Ishikawa (cell line): Measurements from ENCODE around the gene NMNAT3.

Experiments used
- CEBPB ChIP-seq: IDR thresholded peaks from 2 replicates; pipeline ENCODE4 v1.6.1; 2012
- CREB1 ChIP-seq: IDR thresholded peaks from 2 replicates; pipeline ENCODE4 v1.6.1; 2012; ENCODE audit warnings: low read depth
- EGR1 ChIP-seq: IDR thresholded peaks from 2 replicates; pipeline ENCODE4 v1.6.1; 2012
- EP300 ChIP-seq: IDR thresholded peaks from 2 replicates; pipeline ENCODE4 v1.6.1; 2012; ENCODE audit warnings: borderline replicate concordance
- FOXM1 ChIP-seq: IDR thresholded peaks from 2 replicates; pipeline ENCODE4 v1.6.1; 2012; ENCODE audit warnings: low read depth, borderline replicate concordance
- MAX ChIP-seq: IDR thresholded peaks from 2 replicates; pipeline ENCODE4 v1.6.1; 2012
- NFIC ChIP-seq: IDR thresholded peaks from 2 replicates; pipeline ENCODE4 v1.6.1; 2012
- RAD21 ChIP-seq: IDR thresholded peaks from 2 replicates; pipeline ENCODE4 v1.6.1; 2012; ENCODE audit warnings: low read depth
- REST ChIP-seq: IDR thresholded peaks from 2 replicates; pipeline ENCODE4 v1.6.1; 2012; ENCODE audit warnings: low read depth, mild to moderate bottlenecking
- TAF1 ChIP-seq: IDR thresholded peaks from 2 replicates; pipeline ENCODE4 v1.6.1; 2012; ENCODE audit warnings: low read depth, mild to moderate bottlenecking
- TCF12 ChIP-seq: IDR thresholded peaks from 2 replicates; pipeline ENCODE4 v1.6.1; 2012; ENCODE audit warnings: low read depth
- TEAD4 ChIP-seq: IDR thresholded peaks from 2 replicates; pipeline ENCODE4 v1.6.1; 2012
- USF1 ChIP-seq: IDR thresholded peaks from 2 replicates; pipeline ENCODE4 v1.6.1; 2012
- YY1 ChIP-seq: IDR thresholded peaks from 2 replicates; pipeline ENCODE4 v1.6.1; 2012; ENCODE audit warnings: low read depth
- ZBTB7A ChIP-seq: IDR thresholded peaks from 2 replicates; pipeline ENCODE4 v1.6.1; 2012; ENCODE audit warnings: low read depth

NMNAT3 gene

DNA sequence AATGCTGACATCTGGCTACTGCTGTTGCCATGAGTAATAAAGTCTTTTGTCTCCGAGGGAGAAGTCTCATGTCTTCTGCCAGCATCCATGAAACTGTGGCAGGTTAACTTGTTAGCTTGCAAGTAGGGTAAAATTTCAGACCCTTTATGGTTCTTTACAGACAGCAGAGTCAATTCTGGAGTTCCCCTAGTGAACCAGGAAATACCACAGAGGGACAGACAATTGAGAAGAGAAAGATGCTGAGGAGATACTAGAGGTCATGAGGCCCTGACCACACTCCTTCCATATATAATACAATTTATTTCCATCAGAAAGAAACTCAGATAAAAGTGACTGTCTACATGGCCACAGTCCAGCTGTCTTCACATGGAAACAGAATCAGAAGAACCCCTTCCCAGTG lies 38.1 kb downstream of the NMNAT3 start:
- TF ChIP-seq MAX, result no peak
- no peak for TF ChIP-seq REST
- TF ChIP-seq NFIC, result no peak
- TF ChIP-seq TEAD4, result no peak
- no peak for TF ChIP-seq TCF12
- TF ChIP-seq EP300, result no peak
- no peak for TF ChIP-seq CEBPB
- TF ChIP-seq CREB1, result no peak
- no peak for TF ChIP-seq EGR1
- no peak for TF ChIP-seq USF1
- TF ChIP-seq YY1, result no peak
- no peak for TF ChIP-seq TAF1
- TF ChIP-seq ZBTB7A, result no peak
- no peak for TF ChIP-seq RAD21
- no peak for TF ChIP-seq FOXM1

DNA sequence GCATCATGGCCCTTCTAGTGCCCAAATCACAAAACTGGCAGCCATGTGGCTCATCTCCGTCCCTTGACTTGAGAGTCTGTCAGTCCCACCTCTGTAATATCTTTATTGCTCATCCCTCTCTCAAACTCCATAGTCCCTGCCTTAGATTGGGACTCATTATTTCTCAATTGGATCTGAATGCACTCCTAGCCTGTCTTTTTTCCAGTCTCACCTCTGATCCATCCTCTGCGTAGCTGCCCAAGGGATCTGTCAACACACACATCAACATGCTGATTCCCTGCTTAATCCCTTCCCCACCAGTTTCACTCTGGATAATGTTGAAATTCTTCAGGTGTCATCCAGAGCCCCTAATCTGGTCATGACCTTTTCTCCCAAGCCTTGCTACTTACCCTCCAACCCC lies 39.3 kb downstream of the NMNAT3 start:
- TF ChIP-seq TCF12, result no peak
- TF ChIP-seq CEBPB, result no peak
- TF ChIP-seq USF1, result no peak
- TF ChIP-seq EGR1, result no peak
- no peak for TF ChIP-seq YY1

- TF ChIP-seq TAF1 (no peak), YY1 (no peak), ZBTB7A (no peak), EGR1 (no peak), RAD21 (no peak), EP300 (no peak)
These were observed 41.3 kb downstream of the NMNAT3 start for GRCh38 chr3:139636511-139636910.

DNA sequence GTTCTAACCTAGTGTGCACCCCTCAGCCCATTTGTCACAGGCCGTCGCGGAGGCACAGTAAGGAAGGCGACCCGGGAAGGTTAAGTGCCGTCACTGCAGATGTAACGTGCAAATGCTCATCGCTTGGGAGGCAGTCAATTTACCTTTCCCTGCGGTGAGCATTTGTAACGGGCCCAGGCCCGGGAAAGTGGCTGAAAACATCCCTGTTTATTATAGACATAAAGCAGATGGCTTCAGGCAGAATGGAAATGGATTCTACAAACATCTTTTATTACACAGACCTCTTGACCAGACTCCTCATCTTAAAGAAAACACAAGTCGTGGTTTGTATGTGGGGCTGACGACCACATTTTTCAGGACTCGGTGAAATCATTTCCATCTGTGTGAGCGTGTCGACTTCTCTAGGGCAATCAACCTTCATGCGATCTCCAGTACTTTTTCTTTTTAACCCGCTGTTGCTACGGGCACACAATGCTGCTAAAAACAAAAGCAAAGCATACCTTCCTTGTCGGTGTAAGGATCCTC lies 43.6 kb downstream of the NMNAT3 start:
- TF ChIP-seq CREB1 (no peak), YY1 (no peak), EGR1 (no peak), REST (no peak), TCF12 (no peak), EP300 (no peak), TEAD4 (no peak), RAD21 (no peak), CEBPB (no peak), TAF1 (no peak), MAX (no peak), NFIC (no peak), USF1 (no peak)

- TF ChIP-seq NFIC, result no peak
- no peak for TF ChIP-seq USF1
- no peak for TF ChIP-seq TEAD4
- no peak for TF ChIP-seq FOXM1
- no peak for TF ChIP-seq ZBTB7A
- no peak for TF ChIP-seq YY1
- TF ChIP-seq TCF12, result no peak
- no peak for TF ChIP-seq CREB1
- TF ChIP-seq EP300, result no peak
- no peak for TF ChIP-seq CEBPB
- TF ChIP-seq MAX, result no peak
- no peak for TF ChIP-seq REST
- no peak for TF ChIP-seq EGR1
- TF ChIP-seq RAD21, result no peak
- TF ChIP-seq TAF1, result no peak
These were observed 44.3 kb downstream of the NMNAT3 start for GRCh38 chr3:139633511-139633910.
